Measurements from ENCODE around the gene MRLN.
"Not testable (repeated sequence)": the region's sequence is repeated elsewhere in the genome, so short reads cannot be mapped to it uniquely, and the experiment has no call there.

Gene MRLN

GRCh38 chr10:59753267-59753666 lies at the start of gene MRLN:
TSS of gene MRLN (minus strand) at chr10:59753455.
- Mint-ChIP-seq H3K27me3 (peaks cover 21% of the 10 kb centered on the region), H3K27ac (no peak within 1 kb of the TSS), H3K36me3 (ENCODE audit: low read depth) (no peaks in the 10 kb centered on the region), H3K4me3 (no peak within 1 kb of the TSS), H3K9me3 (no peaks in the 10 kb centered on the region), H3K4me1 (ENCODE audit: low read depth) (no peaks in the 10 kb centered on the region)
- no peak for DNase-seq

DNA sequence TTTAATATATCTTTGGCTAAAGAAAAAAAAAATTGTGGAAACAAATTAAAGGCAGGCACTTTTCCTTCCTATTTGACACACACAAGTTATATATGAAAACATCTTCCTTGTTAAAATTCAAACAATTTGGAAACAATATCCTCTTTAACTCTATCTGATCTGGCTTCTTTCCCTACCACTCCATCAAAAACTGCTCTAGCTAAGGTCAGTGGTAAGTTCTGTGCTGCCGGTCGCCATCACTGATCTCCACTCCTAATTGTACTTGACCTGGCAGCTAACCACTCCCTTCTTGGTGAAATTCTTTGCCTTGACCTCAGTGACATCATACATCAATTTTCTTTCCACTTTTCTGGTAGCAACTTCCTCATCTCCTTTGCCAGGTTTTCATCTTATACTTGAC lies 47.9 kb upstream of the MRLN start:
- H3K36me3 Mint-ChIP-seq (ENCODE audit: low read depth) = peaks cover 96% of the 10 kb centered on the region
- no peaks in the 10 kb centered on the region for H3K9me3 Mint-ChIP-seq
- no peak overlapping the region for H3K27ac Mint-ChIP-seq
- H3K4me3 Mint-ChIP-seq = no peak overlapping the region
- peaks cover 2% of the 10 kb centered on the region for H3K4me1 Mint-ChIP-seq (ENCODE audit: low read depth)
- H3K27me3 Mint-ChIP-seq = no peaks in the 10 kb centered on the region
- no peak for DNase-seq

- H3K4me1 Mint-ChIP-seq (ENCODE audit: low read depth) = peaks cover 2% of the 10 kb centered on the region
- DNase-seq = no peak
- H3K36me3 Mint-ChIP-seq (ENCODE audit: low read depth) = peaks cover 96% of the 10 kb centered on the region
- no peak overlapping the region for H3K4me3 Mint-ChIP-seq
- no peaks in the 10 kb centered on the region for H3K9me3 Mint-ChIP-seq
- no peak overlapping the region for H3K27ac Mint-ChIP-seq
- no peaks in the 10 kb centered on the region for H3K27me3 Mint-ChIP-seq
Measured at GRCh38 chr10:59799421-59799820, 46.2 kb upstream of the MRLN start.

DNA sequence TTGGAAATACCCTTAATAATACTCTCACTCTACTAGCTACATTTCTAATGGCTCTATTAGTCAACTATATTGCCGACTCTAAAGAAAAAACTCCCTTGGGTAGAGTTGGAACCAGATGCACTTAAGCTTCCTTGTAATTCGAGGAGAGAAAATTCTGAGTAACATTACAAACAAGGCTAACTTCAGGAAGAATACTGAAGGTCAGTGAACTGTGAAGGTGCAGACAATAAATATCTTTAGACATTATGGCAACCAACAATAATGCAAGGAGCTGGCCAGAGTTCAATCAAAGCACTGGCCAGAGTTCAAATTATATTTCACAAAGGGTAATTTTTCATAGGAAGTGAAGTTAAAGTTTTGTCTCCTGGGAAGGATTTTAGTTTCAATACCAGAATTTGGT lies 40.7 kb upstream of the MRLN start:
- H3K36me3 Mint-ChIP-seq (ENCODE audit: low read depth) = peaks cover 95% of the 10 kb centered on the region
- peaks cover 13% of the 10 kb centered on the region for H3K4me1 Mint-ChIP-seq (ENCODE audit: low read depth)
- H3K27me3 Mint-ChIP-seq = no peaks in the 10 kb centered on the region
- H3K4me3 Mint-ChIP-seq = no peak overlapping the region
- no peak for DNase-seq
- H3K27ac Mint-ChIP-seq = no peak overlapping the region
- H3K9me3 Mint-ChIP-seq = no peaks in the 10 kb centered on the region

DNA sequence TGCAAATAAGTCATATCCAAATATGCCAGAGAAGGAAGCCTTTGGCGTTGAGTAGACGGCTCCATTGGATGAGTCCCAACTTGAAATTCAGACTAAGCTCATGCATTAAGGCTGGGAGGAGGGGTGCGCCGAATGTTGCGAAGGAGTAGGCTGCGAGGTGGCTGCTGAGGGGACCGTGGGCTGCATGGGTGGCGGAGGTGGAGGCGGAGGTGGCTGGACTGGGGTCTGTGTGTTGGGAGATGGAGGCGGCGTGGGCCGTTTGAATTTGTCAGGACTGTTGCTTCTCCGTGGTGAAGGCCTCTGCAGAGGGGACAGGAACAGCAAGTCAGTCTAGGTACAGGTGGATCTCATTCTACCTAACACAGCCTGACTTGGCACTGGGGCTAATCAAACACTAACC lies 39.6 kb upstream of the MRLN start:
- no peak for DNase-seq
- Mint-ChIP-seq H3K4me3 (no peak overlapping the region), H3K36me3 (ENCODE audit: low read depth) (peaks cover 94% of the 10 kb centered on the region), H3K27me3 (no peaks in the 10 kb centered on the region), H3K9me3 (no peaks in the 10 kb centered on the region), H3K27ac (peak overlapping the region; percentile 22), H3K4me1 (ENCODE audit: low read depth) (peaks cover 13% of the 10 kb centered on the region)

DNA sequence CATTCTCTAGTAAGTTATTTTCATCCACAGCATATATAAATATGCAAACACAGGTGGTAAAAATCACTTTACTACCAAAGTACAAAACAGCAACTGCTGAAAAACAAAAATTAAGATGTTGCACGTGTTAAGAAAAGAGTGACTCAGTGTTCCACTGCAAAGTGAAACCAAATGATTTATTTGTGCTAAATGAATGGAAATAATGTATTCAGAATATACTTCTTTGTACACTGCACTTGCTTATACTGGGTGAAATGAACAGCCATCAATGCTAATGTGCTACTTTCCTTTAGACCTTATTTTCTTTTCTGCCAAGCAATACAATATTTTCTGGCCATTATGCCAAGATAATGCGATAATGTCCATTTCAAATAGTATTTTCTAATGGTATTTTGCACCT lies 38.3 kb upstream of the MRLN start:
- no peaks in the 10 kb centered on the region for H3K9me3 Mint-ChIP-seq
- no peak overlapping the region for H3K4me3 Mint-ChIP-seq
- no peak overlapping the region for H3K27ac Mint-ChIP-seq
- H3K27me3 Mint-ChIP-seq = no peaks in the 10 kb centered on the region
- DNase-seq = no peak
- peaks cover 13% of the 10 kb centered on the region for H3K4me1 Mint-ChIP-seq (ENCODE audit: low read depth)
- peaks cover 89% of the 10 kb centered on the region for H3K36me3 Mint-ChIP-seq (ENCODE audit: low read depth)

DNA sequence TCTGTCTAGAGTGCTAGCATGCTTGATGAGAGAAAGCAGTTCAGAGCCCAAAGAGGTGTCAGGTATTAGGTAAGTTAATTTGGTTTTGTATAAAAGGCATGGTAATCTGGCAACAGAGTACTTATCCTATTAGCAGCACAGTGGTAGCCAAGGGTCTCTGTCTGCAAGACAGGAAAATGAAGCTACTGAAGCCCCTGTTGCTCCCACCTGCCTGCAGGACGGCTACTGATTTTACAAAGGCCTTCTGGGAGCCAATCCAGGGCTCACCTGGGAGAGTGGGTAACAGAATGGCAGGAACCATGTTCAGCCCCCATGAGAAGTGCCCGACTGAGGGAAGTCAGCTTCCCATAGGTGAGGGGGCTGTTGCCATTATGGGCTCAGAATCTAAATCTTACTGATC lies 36.8 kb upstream of the MRLN start:
- H3K9me3 Mint-ChIP-seq, H3K27ac Mint-ChIP-seq, H3K27me3 Mint-ChIP-seq, H3K4me3 Mint-ChIP-seq, DNase-seq: not testable (repeated sequence)
- Mint-ChIP-seq H3K36me3 (ENCODE audit: low read depth) (peaks cover 79% of the 10 kb centered on the region), H3K4me1 (ENCODE audit: low read depth) (peaks cover 13% of the 10 kb centered on the region)

- not testable (repeated sequence) for H3K4me3 Mint-ChIP-seq, H3K27ac Mint-ChIP-seq, DNase-seq, H3K9me3 Mint-ChIP-seq, H3K27me3 Mint-ChIP-seq
- H3K4me1 Mint-ChIP-seq (ENCODE audit: low read depth) = peaks cover 13% of the 10 kb centered on the region
- H3K36me3 Mint-ChIP-seq (ENCODE audit: low read depth) = peaks cover 67% of the 10 kb centered on the region
Measured at GRCh38 chr10:59788914-59789313, 35.7 kb upstream of the MRLN start.

- H3K9me3 Mint-ChIP-seq; DNase-seq; H3K27ac Mint-ChIP-seq; H3K27me3 Mint-ChIP-seq; H3K4me1 Mint-ChIP-seq (ENCODE audit: low read depth); H3K4me3 Mint-ChIP-seq: not testable (repeated sequence)
- H3K36me3 Mint-ChIP-seq (ENCODE audit: low read depth) = peaks cover 50% of the 10 kb centered on the region
Measured at GRCh38 chr10:59787032-59787431, 33.8 kb upstream of the MRLN start.

DNA sequence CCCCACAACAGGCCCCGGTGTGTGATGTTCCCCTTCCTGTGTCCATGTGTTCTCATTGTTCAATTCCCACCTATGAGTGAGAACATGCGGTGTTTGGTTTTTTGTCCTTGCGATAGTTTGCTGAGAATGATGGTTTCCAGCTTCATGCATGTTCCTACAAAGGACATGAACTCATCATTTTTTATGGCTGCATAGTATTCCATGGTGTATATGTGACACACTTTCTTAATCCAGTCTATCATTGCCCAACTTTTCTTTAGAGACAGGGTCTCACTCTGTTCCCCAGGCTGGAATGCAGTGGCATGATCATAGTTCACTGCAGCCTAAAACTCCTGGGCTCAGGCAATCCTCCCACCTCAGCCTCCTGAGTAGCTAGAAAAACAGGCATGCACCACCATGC lies 32.2 kb upstream of the MRLN start:
- not testable (repeated sequence) for H3K4me1 Mint-ChIP-seq (ENCODE audit: low read depth); H3K9me3 Mint-ChIP-seq; H3K4me3 Mint-ChIP-seq; DNase-seq; H3K27ac Mint-ChIP-seq; H3K27me3 Mint-ChIP-seq
- peaks cover 36% of the 10 kb centered on the region for H3K36me3 Mint-ChIP-seq (ENCODE audit: low read depth)

DNA sequence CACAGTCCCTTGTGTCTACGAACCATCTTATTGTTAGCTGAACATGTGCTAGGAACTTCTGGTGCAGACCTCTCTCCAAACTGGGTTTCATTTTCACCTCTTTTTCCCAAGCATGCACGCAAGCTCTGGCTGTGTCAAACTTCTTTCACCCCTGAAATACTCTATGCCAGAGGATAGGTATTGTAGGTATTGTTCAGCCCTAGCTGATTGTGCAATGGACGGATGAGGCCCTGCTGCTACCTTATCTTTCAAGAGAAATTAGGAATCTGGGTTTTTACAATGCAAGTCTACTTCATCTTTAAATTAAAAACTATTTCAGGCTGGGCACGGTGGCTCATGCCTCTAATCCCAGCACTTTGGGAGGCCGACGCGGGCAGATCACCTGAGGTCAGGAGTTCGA lies 28.3 kb upstream of the MRLN start:
- H3K9me3 Mint-ChIP-seq = peaks cover 8% of the 10 kb centered on the region
- no peak for DNase-seq
- H3K36me3 Mint-ChIP-seq (ENCODE audit: low read depth) = peaks cover 3% of the 10 kb centered on the region

DNA sequence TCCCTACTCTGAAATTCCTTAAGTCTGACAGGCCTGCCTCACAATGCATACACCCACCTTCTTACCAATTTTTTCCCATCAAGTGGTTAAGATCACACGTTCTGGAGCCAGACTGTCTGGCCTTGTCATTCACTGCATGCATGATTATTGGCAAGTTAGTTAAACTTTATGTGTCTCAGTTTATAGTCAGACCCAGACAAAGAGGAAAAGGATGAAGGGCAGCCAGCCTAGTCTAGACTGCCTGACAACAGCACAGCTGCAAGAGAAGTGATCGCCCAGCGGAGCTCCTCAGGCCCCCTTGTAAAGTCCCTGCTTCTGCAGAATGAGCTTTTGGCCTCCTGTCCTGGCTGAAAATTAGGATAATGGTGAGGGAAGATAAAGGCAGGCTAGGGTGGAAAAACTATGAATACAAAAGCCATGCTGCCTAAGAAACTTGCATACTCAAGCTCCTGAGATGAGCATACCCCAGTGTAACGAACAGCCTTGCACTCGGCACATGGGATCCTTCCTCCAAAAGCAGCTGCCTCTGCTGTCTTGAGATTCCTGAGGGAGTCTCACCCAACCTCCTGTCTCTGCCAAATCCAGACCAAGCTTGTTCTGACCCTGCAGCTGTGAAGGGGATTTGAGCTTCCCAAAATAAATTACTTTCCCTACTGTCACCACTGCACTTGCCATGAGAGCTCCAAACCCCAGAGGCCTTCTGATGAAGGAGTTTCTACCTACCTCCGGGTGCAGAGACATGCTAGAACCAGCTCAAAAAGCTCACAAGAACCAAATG lies 26.7 kb upstream of the MRLN start:
- Mint-ChIP-seq H3K27me3 (no peaks in the 10 kb centered on the region), H3K36me3 (ENCODE audit: low read depth) (no peaks in the 10 kb centered on the region), H3K27ac (no peak overlapping the region), H3K4me1 (ENCODE audit: low read depth) (no peaks in the 10 kb centered on the region), H3K9me3 (peaks cover 6% of the 10 kb centered on the region), H3K4me3 (no peak overlapping the region)
- DNase-seq = no peak

More for the DNA sequence above, 28.3 kb upstream of the MRLN start:
- Mint-ChIP-seq H3K27ac (no peak overlapping the region), H3K4me3 (no peak overlapping the region), H3K27me3 (no peaks in the 10 kb centered on the region), H3K4me1 (ENCODE audit: low read depth) (no peaks in the 10 kb centered on the region)

- no peak overlapping the region for H3K4me3 Mint-ChIP-seq
- no peaks in the 10 kb centered on the region for H3K36me3 Mint-ChIP-seq (ENCODE audit: low read depth)
- peaks cover 6% of the 10 kb centered on the region for H3K9me3 Mint-ChIP-seq
- no peaks in the 10 kb centered on the region for H3K27me3 Mint-ChIP-seq
- DNase-seq = no peak
- no peaks in the 10 kb centered on the region for H3K4me1 Mint-ChIP-seq (ENCODE audit: low read depth)
- no peak overlapping the region for H3K27ac Mint-ChIP-seq
Measured at GRCh38 chr10:59774451-59774850, 21.2 kb upstream of the MRLN start.

GRCh38 chr10:59773088-59773487 lies 19.8 kb upstream of the MRLN start:
- H3K4me3 Mint-ChIP-seq = no peak overlapping the region

GRCh38 chr10:59771162-59771807 lies 18.0 kb upstream of the MRLN start:
- H3K9me3 Mint-ChIP-seq = no peaks in the 10 kb centered on the region
- no peak overlapping the region for H3K4me3 Mint-ChIP-seq
- H3K27me3 Mint-ChIP-seq = no peaks in the 10 kb centered on the region
- H3K36me3 Mint-ChIP-seq (ENCODE audit: low read depth) = no peaks in the 10 kb centered on the region
- H3K4me1 Mint-ChIP-seq (ENCODE audit: low read depth) = no peaks in the 10 kb centered on the region
- DNase-seq = no peak
- no peak overlapping the region for H3K27ac Mint-ChIP-seq

More at GRCh38 chr10:59773088-59773487, 19.8 kb upstream of the MRLN start:
- DNase-seq = no peak
- H3K9me3 Mint-ChIP-seq = peaks cover 4% of the 10 kb centered on the region
- no peaks in the 10 kb centered on the region for H3K4me1 Mint-ChIP-seq (ENCODE audit: low read depth)
- H3K27me3 Mint-ChIP-seq = no peaks in the 10 kb centered on the region
- H3K27ac Mint-ChIP-seq = no peak overlapping the region
- no peaks in the 10 kb centered on the region for H3K36me3 Mint-ChIP-seq (ENCODE audit: low read depth)
